ENCODE measurements around the gene KLHL36. TPM values are rescaled to one million over a fixed set of nuclear protein-coding genes. Genes with fewer than 3 reads are reported as not detected.
A peak's percentile ranks its signal among the peaks of the same experiment; 100 is the strongest.

KLHL36 gene
- total RNA-seq, 1 donor from 2014 or later: 49.0 TPM

DNA sequence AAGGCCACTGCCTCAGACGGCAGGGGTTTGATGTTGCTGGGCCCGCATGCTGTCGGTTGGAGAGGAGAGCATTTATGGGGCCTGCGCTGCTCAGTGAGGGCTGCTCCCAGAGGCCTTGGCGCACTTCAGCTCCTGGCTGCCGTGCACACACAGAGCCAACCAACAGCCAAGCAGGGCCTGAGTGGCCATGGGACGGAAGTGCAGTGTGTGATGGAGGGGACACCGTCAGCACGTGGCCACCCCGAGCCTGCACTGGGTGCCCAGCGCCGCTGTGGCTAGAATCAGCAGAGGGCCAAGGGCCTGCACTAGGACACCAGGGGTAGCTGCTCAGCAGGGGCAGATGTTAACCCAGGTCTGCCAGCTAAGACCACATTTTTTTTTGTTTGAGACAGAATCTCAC lies 21.8 kb downstream of the KLHL36 start:
- no peak overlapping the region for H3K27ac ChIP-seq (ENCODE audit: low read depth, low read length)

DNA sequence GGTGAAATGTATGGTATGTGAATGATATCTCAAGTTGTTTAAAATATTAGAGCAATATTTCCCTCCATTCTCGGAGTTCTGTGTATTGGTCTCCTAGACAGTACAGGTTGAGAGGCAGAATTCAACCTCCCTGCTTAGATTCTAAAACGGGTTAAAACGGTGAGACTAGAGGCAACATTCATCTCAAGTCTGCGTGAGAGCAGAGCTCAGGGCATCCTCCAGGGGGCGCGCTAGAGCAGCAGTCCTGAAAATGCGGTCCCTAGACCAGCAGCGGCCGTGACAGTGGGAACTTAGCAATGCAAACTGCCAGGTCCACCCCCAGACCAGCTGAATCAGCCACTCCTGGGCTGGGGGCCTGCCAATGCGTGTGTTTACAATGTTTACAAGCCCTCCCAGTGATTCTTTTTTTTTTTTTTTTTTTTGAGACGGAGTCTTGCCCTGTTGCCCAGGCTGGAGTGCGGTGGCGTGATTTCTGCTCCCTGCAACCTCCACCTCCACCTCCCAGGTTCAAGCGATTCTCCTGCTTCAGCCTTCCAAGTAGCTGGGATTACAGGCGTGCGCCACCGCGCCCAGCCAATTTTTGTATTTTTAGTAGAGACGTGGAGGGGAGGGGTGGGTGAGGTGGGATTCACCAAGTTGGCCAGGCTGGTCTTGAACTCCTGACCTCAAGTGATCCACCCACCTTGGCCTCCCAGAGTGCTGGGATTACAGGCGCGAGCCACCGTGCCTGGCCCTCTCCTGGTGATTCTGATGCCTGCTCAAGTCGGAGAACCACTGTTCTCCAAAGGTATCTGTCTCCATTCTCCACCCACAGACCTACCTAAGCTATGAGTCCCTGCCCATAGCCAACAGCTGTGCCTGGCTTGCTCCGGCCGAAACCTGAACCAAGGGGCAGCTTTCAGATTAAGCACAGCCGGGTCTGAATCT lies 24.2 kb downstream of the KLHL36 start:
- TF ChIP-seq, protein P1, sequence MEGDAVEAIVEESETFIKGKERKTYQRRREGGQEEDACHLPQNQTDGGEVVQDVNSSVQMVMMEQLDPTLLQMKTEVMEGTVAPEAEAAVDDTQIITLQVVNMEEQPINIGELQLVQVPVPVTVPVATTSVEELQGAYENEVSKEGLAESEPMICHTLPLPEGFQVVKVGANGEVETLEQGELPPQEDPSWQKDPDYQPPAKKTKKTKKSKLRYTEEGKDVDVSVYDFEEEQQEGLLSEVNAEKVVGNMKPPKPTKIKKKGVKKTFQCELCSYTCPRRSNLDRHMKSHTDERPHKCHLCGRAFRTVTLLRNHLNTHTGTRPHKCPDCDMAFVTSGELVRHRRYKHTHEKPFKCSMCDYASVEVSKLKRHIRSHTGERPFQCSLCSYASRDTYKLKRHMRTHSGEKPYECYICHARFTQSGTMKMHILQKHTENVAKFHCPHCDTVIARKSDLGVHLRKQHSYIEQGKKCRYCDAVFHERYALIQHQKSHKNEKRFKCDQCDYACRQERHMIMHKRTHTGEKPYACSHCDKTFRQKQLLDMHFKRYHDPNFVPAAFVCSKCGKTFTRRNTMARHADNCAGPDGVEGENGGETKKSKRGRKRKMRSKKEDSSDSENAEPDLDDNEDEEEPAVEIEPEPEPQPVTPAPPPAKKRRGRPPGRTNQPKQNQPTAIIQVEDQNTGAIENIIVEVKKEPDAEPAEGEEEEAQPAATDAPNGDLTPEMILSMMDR (IDR thresholded peaks at IDR 0.05; ENCODE audit: insufficient read depth, low read depth, low read length): peak; percentile 87
- no peak for TF ChIP-seq EZH2 (IDR thresholded peaks at IDR 0.05; ENCODE audit: insufficient read depth, low read length)
- Histone ChIP-seq H3K27me3 (ENCODE audit: insufficient read depth, low read length) (no peaks in the 10 kb centered on the region), H3K36me3 (ENCODE audit: insufficient read depth, low read length) (no peaks in the 10 kb centered on the region), H4K20me1 (ENCODE audit: insufficient read depth, low read length) (peaks cover 4% of the 10 kb centered on the region), H3K4me3 (ENCODE audit: insufficient read depth, low read depth, low read length) (no peak overlapping the region), H2AFZ (ENCODE audit: low read depth, low read length) (no peak overlapping the region), H3K4me2 (ENCODE audit: low read length) (no peak overlapping the region), H3K9ac (ENCODE audit: low read length) (no peak overlapping the region), H3K4me1 (ENCODE audit: insufficient read depth, low read length) (no peaks in the 10 kb centered on the region), H3K9me3 (ENCODE audit: insufficient read depth, low read depth, low read length) (no peaks in the 10 kb centered on the region), H3K79me2 (ENCODE audit: insufficient read depth, low read length) (no peaks in the 10 kb centered on the region), H3K27ac (ENCODE audit: low read depth, low read length) (no peak overlapping the region)
- FAIRE-seq (no peak), DNase-seq (ENCODE audit: low read depth) (peak; percentile 41)
- Mint-ChIP-seq H3K27me3 (ENCODE audit: low read depth, unreplicated experiment) (peaks cover 15% of the 10 kb centered on the region), H3K36me3 (ENCODE audit: low read depth, unreplicated experiment) (no peaks in the 10 kb centered on the region), H3K9me3 (ENCODE audit: unreplicated experiment) (no peaks in the 10 kb centered on the region), H3K4me1 (ENCODE audit: low read depth, unreplicated experiment) (no peaks in the 10 kb centered on the region), H3K4me3 (ENCODE audit: unreplicated experiment) (no peak overlapping the region), H3K27ac (ENCODE audit: unreplicated experiment) (no peak overlapping the region)

More for the DNA sequence above, 21.8 kb downstream of the KLHL36 start:
- FAIRE-seq (no peak), DNase-seq (ENCODE audit: low read depth) (no peak)
- H3K36me3 ChIP-seq (ENCODE audit: insufficient read depth, low read length): peaks cover 5% of the 10 kb centered on the region
- H3K4me2 ChIP-seq (ENCODE audit: low read length): no peak overlapping the region
- H2AFZ ChIP-seq (ENCODE audit: low read depth, low read length): no peak overlapping the region
- H3K4me3 ChIP-seq (ENCODE audit: insufficient read depth, low read depth, low read length): no peak overlapping the region
- Mint-ChIP-seq H3K27me3 (ENCODE audit: low read depth, unreplicated experiment) (peaks cover 4% of the 10 kb centered on the region), H3K4me1 (ENCODE audit: low read depth, unreplicated experiment) (no peaks in the 10 kb centered on the region), H3K27ac (ENCODE audit: unreplicated experiment) (no peak overlapping the region), H3K9me3 (ENCODE audit: unreplicated experiment) (no peaks in the 10 kb centered on the region), H3K36me3 (ENCODE audit: low read depth, unreplicated experiment) (peaks cover 5% of the 10 kb centered on the region), H3K4me3 (ENCODE audit: unreplicated experiment) (no peak overlapping the region)
- H3K27me3 ChIP-seq (ENCODE audit: insufficient read depth, low read length): no peaks in the 10 kb centered on the region
- no peaks in the 10 kb centered on the region for H3K4me1 ChIP-seq (ENCODE audit: insufficient read depth, low read length)
- no peak overlapping the region for H3K9ac ChIP-seq (ENCODE audit: low read length)
- H4K20me1 ChIP-seq (ENCODE audit: insufficient read depth, low read length): peaks cover 8% of the 10 kb centered on the region
- no peak for TF ChIP-seq EZH2 (IDR thresholded peaks at IDR 0.05; ENCODE audit: insufficient read depth, low read length)
- TF ChIP-seq, protein P1 (IDR thresholded peaks at IDR 0.05; ENCODE audit: insufficient read depth, low read depth, low read length): no peak
- no peaks in the 10 kb centered on the region for H3K79me2 ChIP-seq (ENCODE audit: insufficient read depth, low read length)
- no peaks in the 10 kb centered on the region for H3K9me3 ChIP-seq (ENCODE audit: insufficient read depth, low read depth, low read length)

DNA sequence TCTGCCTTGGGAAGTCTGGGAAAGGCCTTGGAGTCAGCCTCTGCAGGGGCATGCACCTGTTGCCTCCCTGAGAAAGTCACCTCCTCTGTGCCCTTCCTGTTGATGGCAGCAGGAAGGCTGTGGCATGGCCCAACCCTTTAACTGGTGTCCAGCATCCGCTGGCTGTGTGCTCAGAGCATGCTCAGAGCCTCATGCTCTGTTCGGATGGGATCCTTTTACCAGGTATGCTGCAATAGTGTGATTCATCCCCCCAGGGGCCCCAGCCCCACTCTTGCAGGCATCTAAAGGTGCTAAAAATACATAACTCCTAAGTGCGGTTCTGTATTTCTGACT lies 24.9 kb downstream of the KLHL36 start:
- no peak overlapping the region for H3K4me3 Mint-ChIP-seq (ENCODE audit: unreplicated experiment)
- H3K27me3 Mint-ChIP-seq (ENCODE audit: low read depth, unreplicated experiment): peaks cover 15% of the 10 kb centered on the region
- no peaks in the 10 kb centered on the region for H3K9me3 Mint-ChIP-seq (ENCODE audit: unreplicated experiment)
- peaks cover 2% of the 10 kb centered on the region for H4K20me1 ChIP-seq (ENCODE audit: insufficient read depth, low read length)
- H2AFZ ChIP-seq (ENCODE audit: low read depth, low read length): no peak overlapping the region
- no peaks in the 10 kb centered on the region for H3K36me3 ChIP-seq (ENCODE audit: insufficient read depth, low read length)
- no peaks in the 10 kb centered on the region for H3K36me3 Mint-ChIP-seq (ENCODE audit: low read depth, unreplicated experiment)
- no peaks in the 10 kb centered on the region for H3K79me2 ChIP-seq (ENCODE audit: insufficient read depth, low read length)
- no peak overlapping the region for H3K9ac ChIP-seq (ENCODE audit: low read length)
- no peaks in the 10 kb centered on the region for H3K4me1 Mint-ChIP-seq (ENCODE audit: low read depth, unreplicated experiment)
- H3K4me2 ChIP-seq (ENCODE audit: low read length): no peak overlapping the region
- H3K27ac Mint-ChIP-seq (ENCODE audit: unreplicated experiment): no peak overlapping the region
- H3K4me3 ChIP-seq (ENCODE audit: insufficient read depth, low read depth, low read length): no peak overlapping the region
- DNase-seq (ENCODE audit: low read depth) (no peak), FAIRE-seq (no peak)
- no peaks in the 10 kb centered on the region for H3K9me3 ChIP-seq (ENCODE audit: insufficient read depth, low read depth, low read length)
- H3K27me3 ChIP-seq (ENCODE audit: insufficient read depth, low read length): no peaks in the 10 kb centered on the region
- no peaks in the 10 kb centered on the region for H3K4me1 ChIP-seq (ENCODE audit: insufficient read depth, low read length)
- no peak overlapping the region for H3K27ac ChIP-seq (ENCODE audit: low read depth, low read length)
- TF ChIP-seq, protein P1 (IDR thresholded peaks at IDR 0.05; ENCODE audit: insufficient read depth, low read depth, low read length): no peak
- no peak for TF ChIP-seq EZH2 (IDR thresholded peaks at IDR 0.05; ENCODE audit: insufficient read depth, low read length)
